Tracheal epithelial cell (primary cell): ENCODE measurements around the gene UNKL. TPM values are rescaled to one million over a fixed set of nuclear protein-coding genes. Genes with fewer than 3 reads are reported as not detected.

Experiments used
- total RNA-seq: library from RNA; depleted of rRNA; stranded (reverse); fragments of >200 nt; gene quantifications from 2 replicates; pipeline ENCODE4 v1.2.1, GENCODE V29; 2014

The UNKL gene
- total RNA-seq: 2.3 and 4.1 TPM in 2 replicates

GRCh38 chr16:1414532-1415260, at the start of gene UNKL:
Gene UNKL (minus strand): TSS chr16:1414704. CDS start chr16:1414691, 13 bp downstream.

DNA sequence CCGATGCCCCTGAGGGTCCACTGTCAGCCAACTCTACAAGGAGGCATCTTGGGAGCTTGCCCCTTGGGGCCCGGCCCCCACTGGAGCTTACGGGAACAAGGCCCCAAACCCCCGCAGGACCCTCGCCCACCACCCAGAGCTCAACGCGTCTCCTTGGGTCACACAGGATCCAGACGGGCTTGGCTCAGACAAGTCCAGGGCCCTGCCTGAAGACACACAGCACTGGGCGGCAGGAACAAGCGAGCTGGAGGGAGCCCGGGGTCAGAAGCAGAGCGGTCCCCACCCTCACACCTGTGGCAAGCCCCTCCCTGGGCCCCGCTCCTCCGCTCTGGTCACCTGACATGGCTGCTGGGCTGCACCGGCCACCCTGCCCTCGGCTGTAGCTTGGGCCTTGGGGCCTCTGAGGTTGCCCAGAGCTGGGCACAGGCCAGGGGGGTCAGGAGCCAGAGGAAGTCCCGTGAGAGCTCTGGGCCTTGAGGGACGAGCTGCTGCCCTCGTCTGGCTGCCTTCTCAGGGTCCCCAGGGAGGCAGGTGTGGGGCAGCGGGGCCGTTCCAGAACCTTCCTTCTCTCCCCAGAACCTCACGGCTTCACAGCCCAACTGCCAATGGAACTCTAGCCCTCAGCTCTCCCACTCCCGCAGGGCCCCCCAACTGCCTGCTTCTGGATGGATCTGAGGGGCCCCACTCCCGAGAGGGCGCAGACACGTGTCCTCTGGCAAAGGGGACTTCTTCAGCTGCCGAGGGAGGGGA, 29.7 kb upstream of the UNKL start, which contains the start of gene CCDC154:
CCDC154 (minus strand) TSS at position 577 of the 750 bp plus-strand sequence; CDS start at position 343, 234 bp downstream.

DNA sequence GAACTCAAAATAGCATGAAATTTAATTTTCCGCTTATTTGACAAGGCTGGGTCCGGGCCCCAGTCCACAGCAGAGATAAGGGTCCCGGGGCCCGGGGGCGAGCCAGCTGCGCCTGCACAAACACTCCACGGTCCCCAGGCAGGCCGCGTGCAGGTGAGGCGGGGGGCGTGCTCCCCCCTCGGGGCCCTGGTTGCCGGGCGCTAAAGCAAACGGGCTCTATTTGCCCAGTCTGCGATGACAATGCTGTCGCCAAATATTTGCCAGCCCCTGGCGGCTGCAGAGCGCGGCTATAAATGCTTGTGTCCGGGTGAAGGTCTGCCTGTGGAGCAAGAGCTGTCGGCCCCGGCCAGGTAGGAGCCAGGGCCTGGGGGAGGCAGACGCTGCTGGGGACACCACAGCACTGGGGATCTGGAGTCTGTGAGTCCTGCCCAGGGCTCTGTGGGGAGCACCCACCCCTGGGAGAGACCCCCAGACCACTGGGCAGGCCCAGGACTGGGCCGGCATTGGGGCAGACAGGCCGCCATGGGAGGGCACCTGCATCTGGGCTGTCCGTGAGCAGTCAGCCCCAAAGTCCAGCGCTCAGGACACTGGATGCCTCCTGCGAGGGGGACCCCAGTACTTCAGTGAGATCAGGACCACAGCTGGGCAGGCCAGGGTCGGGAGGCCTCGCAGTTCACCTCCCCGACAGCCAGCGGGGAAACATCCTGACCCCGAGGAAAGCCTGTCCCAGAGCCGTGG, 16.4 kb upstream of the UNKL start, which contains the start of gene PERCC1:
PERCC1 (plus strand) TSS at position 320 of the 738 bp plus-strand sequence. CDS start 1,516 bp downstream, outside the sequence.

GRCh38 chr16:1351582-1352362, 62.7 kb downstream of the UNKL start, which contains the start of the genes GNPTG and TSR3:
Gene GNPTG (plus strand): TSS chr16:1351931. CDS start chr16:1351966, 35 bp downstream.
Gene TSR3 (minus strand): TSS chr16:1351878. CDS start chr16:1351804, 74 bp downstream.

GRCh38 chr16:1333149-1333812, 81.2 kb downstream of the UNKL start, which contains the start of gene BAIAP3:
Gene BAIAP3 (plus strand): TSS chr16:1333645. CDS start chr16:1338550, 4,905 bp downstream.

Other genes starting within 250 kb of the UNKL start
- not detected in 2 replicates for gene TPSG1, start 189.4 kb downstream of the UNKL start, total RNA-seq
- not detected in 2 replicates for gene TPSB2, start 184.5 kb downstream of the UNKL start, total RNA-seq
- not detected in 2 replicates for gene TPSAB1, start 174.0 kb downstream of the UNKL start, total RNA-seq
- not detected in 2 replicates for gene TPSD1, start 158.6 kb downstream of the UNKL start, total RNA-seq
- 39.9 and 50.1 TPM in 2 replicates for gene UBE2I, start 105.1 kb downstream of the UNKL start, total RNA-seq
- 0.24 and 0.85 TPM in 2 replicates for gene BAIAP3, start 81.1 kb downstream of the UNKL start, total RNA-seq
- 114 and 120 TPM in 2 replicates for gene TSR3, start 62.8 kb downstream of the UNKL start, total RNA-seq
- gene GNPTG, start 62.8 kb downstream of the UNKL start, total RNA-seq: 34.9 and 37.1 TPM in 2 replicates
- gene UQCC4, start 6.0 kb upstream of the UNKL start, total RNA-seq: 14.7 and 16.1 TPM in 2 replicates
- not detected in 2 replicates for gene PERCC1, start 16.4 kb upstream of the UNKL start, total RNA-seq
- gene CCDC154, start 29.9 kb upstream of the UNKL start, total RNA-seq: 0.24 and 0.43 TPM in 2 replicates
- gene CLCN7, start 60.3 kb upstream of the UNKL start, total RNA-seq: 56.5 and 80.7 TPM in 2 replicates
- gene PTX4, start 74.2 kb upstream of the UNKL start, total RNA-seq: 0.85 TPM in 1 of 2 replicates, not detected in the other
- gene TELO2, start 78.7 kb upstream of the UNKL start, total RNA-seq: 7.2 and 8.9 TPM in 2 replicates
- gene TMEM204, start 119.0 kb upstream of the UNKL start, total RNA-seq: under 0.01 and 0.72 TPM in 2 replicates
- 13.9 and 17.8 TPM in 2 replicates for gene IFT140, start 197.4 kb upstream of the UNKL start, total RNA-seq
- gene CRAMP1, start 197.7 kb upstream of the UNKL start, total RNA-seq: 4.0 and 6.5 TPM in 2 replicates